SH-SY5Y (cell line): ENCODE results near the gene TRIM71.

Experiments
- GATA2 ChIP-seq: IDR thresholded peaks from 2 replicates; pipeline ENCODE4 v1.6.1; 2011; ENCODE audit warnings: mild to moderate bottlenecking, low read depth, low read length
- GATA3 ChIP-seq: IDR thresholded peaks from 2 replicates; pipeline ENCODE4 v1.6.1; 2011; ENCODE audit warnings: low read depth, mild to moderate bottlenecking, low read length, moderate library complexity

GRCh38 chr3:32882603-32883025 is 64.8 kb downstream of the TRIM71 start:
- TF ChIP-seq GATA2 = no peak
- TF ChIP-seq GATA3 = no peak
